GM13976 (cell line): ENCODE results near the gene SPATA21.

Experiments used
- DNase-seq: peaks from one replicate; pipeline ENCODE4 v3.0.0; 2012; ENCODE audit warnings: low spot score
- CTCF ChIP-seq: IDR thresholded peaks from 2 replicates; pipeline ENCODE4 v1.5.1; 2012; ENCODE audit warnings: borderline replicate concordance, mild to moderate bottlenecking; ENCODE audit not compliant: insufficient read depth; ENCODE audit errors: extremely low read depth, missing control alignments, control extremely low read depth
- in situ Hi-C: fragments of 300-500 bp; cut with MboI; formaldehyde crosslinking; loops from one replicate; pipeline ENCODE4 v1.12.0; 2022; ENCODE audit warnings: low sequenced_read_pairs, mixed read lengths, inconsistent platforms; ENCODE audit not compliant: unreplicated experiment

The SPATA21 gene

GRCh38 chr1:16385659-16386453 lies 51.4 kb downstream of the SPATA21 start:
- in situ Hi-C loops = no loop called here
- DNase-seq = no peak
- no peak for TF ChIP-seq CTCF

- in situ Hi-C loops = no loop called here
- DNase-seq = no peak
- TF ChIP-seq CTCF = no peak
These were observed 53.3 kb downstream of the SPATA21 start for GRCh38 chr1:16383888-16384287.

- TF ChIP-seq CTCF = no peak
- in situ Hi-C loops = no loop called here
- no peak for DNase-seq
These were observed 56.4 kb downstream of the SPATA21 start for GRCh38 chr1:16380868-16381267.

- in situ Hi-C loops = no loop called here
- TF ChIP-seq CTCF = no peak
- DNase-seq = no peak
These were observed 58.8 kb downstream of the SPATA21 start for GRCh38 chr1:16378443-16378842.

GRCh38 chr1:16376971-16377370 lies 60.3 kb downstream of the SPATA21 start:
- no peak for TF ChIP-seq CTCF
- in situ Hi-C loops = no loop called here
- no peak for DNase-seq

GRCh38 chr1:16375521-16376340 lies 61.5 kb downstream of the SPATA21 start:
- in situ Hi-C loops = no loop called here
- TF ChIP-seq CTCF = no peak
- no peak for DNase-seq
